ENCODE data around the gene PLPP3. TPM values are rescaled to one million over a fixed set of nuclear protein-coding genes. Genes with fewer than 3 reads are reported as not detected.

PLPP3 gene
- total RNA-seq, 6 donors from 2014 or later = 30.7 to 117 (median 55.5) TPM

DNA sequence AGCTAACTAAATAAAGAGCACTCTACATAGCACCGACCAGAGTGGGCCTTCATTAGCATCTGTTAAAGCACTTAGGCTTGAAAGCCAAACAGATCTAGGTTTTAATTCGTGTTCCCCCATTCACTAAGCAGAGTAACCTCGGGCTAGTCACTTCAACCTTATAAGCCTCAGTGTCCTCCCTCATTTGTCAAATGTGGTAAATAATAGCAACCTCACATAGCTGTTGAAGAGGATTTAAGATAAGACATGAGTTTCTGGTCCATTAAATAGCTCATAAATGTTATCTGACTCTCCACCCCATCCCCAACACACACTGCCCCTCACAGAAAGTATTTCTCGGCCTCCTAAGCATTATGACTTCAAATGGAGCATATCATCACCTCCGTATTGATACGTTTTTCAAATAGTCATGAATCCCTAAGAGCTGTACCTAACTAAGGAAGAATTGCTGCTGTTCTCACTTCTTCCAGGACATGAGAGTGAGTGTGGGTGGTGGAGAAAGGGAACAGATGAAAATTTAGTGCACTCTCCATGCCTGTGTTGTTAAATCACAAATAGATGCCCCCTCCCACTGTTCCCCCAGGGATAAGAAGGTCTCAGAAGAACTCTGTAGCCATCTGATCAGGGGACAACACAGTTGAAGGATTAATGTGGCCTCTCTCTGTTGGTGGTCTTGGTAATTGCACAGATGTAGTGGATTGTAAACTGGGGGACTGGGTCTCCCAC is 47.6 kb downstream of the PLPP3 start:
- DNase-seq (no peak), ATAC-seq (ENCODE audit: low FRiP score in 2 of 2) (no peak)
- Histone ChIP-seq H3K27ac (no peak overlapping the region), H3K4me1 (peaks cover 8 to 27% (median 20%) of the 10 kb centered on the region in 4 donors), H3K4me3 (no peak overlapping the region), H3K27me3 (no peaks in the 10 kb centered on the region), H3K9me3 (no peaks in the 10 kb centered on the region), H3K36me3 (peaks cover 0 to 34% (median 8%) of the 10 kb centered on the region in 4 donors)
- WGBS, 2 donors = 77 to 87% methylated on average over 6 of the region's 6 CpGs
- TF ChIP-seq CTCF (IDR thresholded peaks at IDR 0.05) (no peak), POLR2AphosphoS5 (IDR thresholded peaks at IDR 0.05) (no peak), EP300 (IDR thresholded peaks at IDR 0.05) (no peak), POLR2A (IDR thresholded peaks at IDR 0.05) (no peak)

DNA sequence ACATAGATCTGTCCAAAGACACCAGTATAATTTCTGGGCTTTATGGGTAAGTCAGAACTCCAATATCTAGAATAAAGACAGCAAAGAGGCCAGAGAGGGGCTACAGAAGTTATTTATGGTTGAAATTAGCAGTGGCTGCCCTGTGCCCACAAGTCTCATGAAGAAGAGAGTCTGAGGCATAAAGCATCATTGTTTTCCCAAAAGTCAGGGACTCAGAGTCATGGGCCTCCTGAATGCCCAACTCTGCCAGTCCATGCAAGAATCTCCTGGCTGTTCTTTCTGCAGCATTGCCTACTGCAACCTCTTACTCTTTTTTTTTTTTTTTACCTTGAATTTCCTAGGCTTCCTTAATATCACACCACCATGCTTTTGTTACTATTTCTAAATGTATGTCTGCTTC is 49.6 kb downstream of the PLPP3 start:
- H3K36me3 ChIP-seq = peaks cover 0 to 16% (median 6%) of the 10 kb centered on the region in 4 donors
- H3K27me3 ChIP-seq = no peaks in the 10 kb centered on the region
- no peak for ATAC-seq (ENCODE audit: low FRiP score in 2 of 2)
- TF ChIP-seq EP300 (IDR thresholded peaks at IDR 0.05) = no peak
- no peak for TF ChIP-seq POLR2A (IDR thresholded peaks at IDR 0.05)
- TF ChIP-seq POLR2AphosphoS5 (IDR thresholded peaks at IDR 0.05) = no peak
- TF ChIP-seq CTCF (IDR thresholded peaks at IDR 0.05) = no peak
- H3K4me1 ChIP-seq = peaks cover 24 to 35% (median 31%) of the 10 kb centered on the region in 4 donors
- no peak overlapping the region for H3K27ac ChIP-seq
- no peaks in the 10 kb centered on the region for H3K9me3 ChIP-seq
- no peak overlapping the region for H3K4me3 ChIP-seq
- DNase-seq = no peak

DNA sequence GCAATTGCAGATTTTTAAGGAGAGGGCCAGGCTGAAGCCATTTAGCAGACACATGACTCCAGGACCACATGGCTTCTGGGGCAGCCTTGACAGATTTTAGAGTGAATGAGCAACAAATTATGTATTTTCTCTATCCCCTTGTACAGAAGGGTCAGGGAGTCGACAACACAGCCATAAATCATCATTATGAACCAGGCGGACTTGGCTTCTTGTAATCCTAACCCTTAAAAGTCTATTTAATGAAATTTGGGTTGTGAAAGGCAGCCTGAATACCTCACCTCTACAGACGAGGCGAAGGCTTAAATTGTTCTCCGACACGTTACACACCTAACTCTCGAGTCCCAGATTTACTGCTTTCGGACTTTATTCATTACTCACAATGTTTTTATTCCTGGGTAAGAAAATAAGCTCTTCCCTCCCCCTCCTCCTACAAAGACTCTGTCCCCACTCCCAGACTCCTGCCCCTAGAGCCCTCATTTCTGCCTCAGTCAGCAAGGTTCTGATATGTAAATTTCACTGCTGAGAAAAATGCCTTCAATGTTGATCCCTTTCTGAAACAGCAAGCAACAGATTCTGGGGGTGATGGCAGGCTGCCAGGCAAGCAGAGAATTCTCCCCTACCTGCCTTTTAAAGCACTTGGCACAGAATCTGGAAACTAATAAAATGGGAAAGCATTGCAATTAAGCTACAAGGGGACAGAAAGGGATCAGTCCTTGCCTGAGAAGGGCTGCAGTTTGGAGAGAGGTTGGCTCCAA is 51.6 kb downstream of the PLPP3 start:
- Histone ChIP-seq H3K27ac (peak overlapping the region in 2 of 4 donors; percentile 38 to 53), H3K4me3 (no peak overlapping the region), H3K36me3 (peaks cover 0 to 19% (median 4%) of the 10 kb centered on the region in 4 donors), H3K27me3 (no peaks in the 10 kb centered on the region), H3K4me1 (peaks cover 30 to 50% (median 36%) of the 10 kb centered on the region in 4 donors), H3K9me3 (no peaks in the 10 kb centered on the region)
- TF ChIP-seq POLR2AphosphoS5 (IDR thresholded peaks at IDR 0.05) (no peak), POLR2A (IDR thresholded peaks at IDR 0.05) (no peak), CTCF (IDR thresholded peaks at IDR 0.05) (no peak), EP300 (IDR thresholded peaks at IDR 0.05) (no peak)
- 78 to 87% methylated on average over 8 of the region's 8 CpGs for WGBS, 2 donors
- ATAC-seq (ENCODE audit: low FRiP score in 2 of 2) (no peak), DNase-seq (no peak)

- 63 to 70% methylated on average over 5 of the region's 5 CpGs for WGBS, 2 donors
- Histone ChIP-seq H3K4me3 (no peak overlapping the region), H3K9me3 (no peaks in the 10 kb centered on the region), H3K36me3 (peaks cover 0 to 23% (median 4%) of the 10 kb centered on the region in 4 donors), H3K4me1 (peaks cover 33 to 61% (median 41%) of the 10 kb centered on the region in 4 donors), H3K27ac (peak overlapping the region in 2 of 4 donors; percentile 35 to 42), H3K27me3 (no peaks in the 10 kb centered on the region)
- DNase-seq (no peak), ATAC-seq (ENCODE audit: low FRiP score in 2 of 2) (no peak)
- TF ChIP-seq EP300 (IDR thresholded peaks at IDR 0.05) (no peak), CTCF (IDR thresholded peaks at IDR 0.05) (no peak), POLR2A (IDR thresholded peaks at IDR 0.05) (no peak), POLR2AphosphoS5 (IDR thresholded peaks at IDR 0.05) (no peak)
Measured at GRCh38 chr1:56526571-56527174, 52.7 kb downstream of the PLPP3 start.
